WTC11 (cell line): ENCODE data around the gene ERLEC1. TPM values are rescaled to one million over a fixed set of nuclear protein-coding genes. Genes with fewer than 3 reads are reported as not detected.

Source experiments
- ATAC-seq: fragments of 200-7000 bp; cut with Tn5 transposase; 2 replicates; pipeline ENCODE4 v1.10.0; 2021; ENCODE audit warnings: mild to moderate bottlenecking, moderate library complexity
- CTCF ChIA-PET: fragments of 300-600 bp; sonication (Branson Sonifier 250); formaldehyde crosslinking; loops from one replicate; lab custom pipeline; 2021; ENCODE audit warnings: antibody characterized with exemption; lab: Charles Lee
- POLR2A ChIA-PET: fragments of 350-600 bp; sonication (Branson Sonifier 250); formaldehyde crosslinking; loops from one replicate; lab custom pipeline; 2021; ENCODE audit warnings: antibody characterized with exemption; lab: Charles Lee
- DNase-seq: peaks from one replicate; pipeline ENCODE4 v3.0.0; 2021; ENCODE audit warnings: low spot score
- H3K27ac Mint-ChIP-seq: 2 replicates; pipeline ENCODE4 v1.8.0; 2021; ENCODE audit warnings: mixed read lengths
- H3K27me3 Mint-ChIP-seq: 2 replicates; pipeline ENCODE4 v1.8.0; 2021; ENCODE audit warnings: low read depth, mild to moderate bottlenecking, moderate library complexity, mixed read lengths
- H3K36me3 Mint-ChIP-seq: 2 replicates; pipeline ENCODE4 v1.8.0; 2021; ENCODE audit warnings: mixed read lengths
- H3K4me1 Mint-ChIP-seq: 2 replicates; pipeline ENCODE4 v1.8.0; 2022; ENCODE audit warnings: mixed read lengths
- H3K4me3 Mint-ChIP-seq: 2 replicates; pipeline ENCODE4 v1.8.0; 2021; ENCODE audit warnings: mild to moderate bottlenecking, moderate library complexity, mixed read lengths
- H3K9me3 Mint-ChIP-seq: 2 replicates; pipeline ENCODE4 v1.8.0; 2021; ENCODE audit warnings: mixed read lengths
- ATF3 ChIP-seq: sonication (generic); formaldehyde crosslinking; conservative IDR thresholded peaks from 2 replicates; pipeline ENCODE4 v1.8.1; 2022; ENCODE audit warnings: mild to moderate bottlenecking, missing genetic modification reagents
- CDX4 ChIP-seq: fragments of 250-450 bp; sonication (Bioruptor Pico); IDR thresholded peaks from 2 replicates; pipeline ENCODE4 v1.9.0; 2021; ENCODE audit warnings: moderate library complexity, mild to moderate bottlenecking, inconsistent platforms, borderline replicate concordance
- ESRRA ChIP-seq: sonication (generic); formaldehyde crosslinking; IDR thresholded peaks from 2 replicates; pipeline ENCODE4 v1.8.1; 2022; ENCODE audit warnings: mild to moderate bottlenecking, missing genetic modification reagents, borderline replicate concordance
- ETV6 ChIP-seq: sonication (generic); formaldehyde crosslinking; IDR thresholded peaks from 2 replicates; pipeline ENCODE4 v1.8.1; 2022; ENCODE audit warnings: mild to moderate bottlenecking, missing genetic modification reagents
- FOXJ3 ChIP-seq: sonication (generic); formaldehyde crosslinking; IDR thresholded peaks from 2 replicates; pipeline ENCODE4 v1.9.0; 2021; ENCODE audit warnings: missing genetic modification reagents, mild to moderate bottlenecking, borderline replicate concordance
- FOXK1 ChIP-seq: sonication (generic); formaldehyde crosslinking; IDR thresholded peaks from 2 replicates; pipeline ENCODE4 v1.8.0; 2022; ENCODE audit warnings: mild to moderate bottlenecking, moderate library complexity, missing genetic modification reagents
- GABPB1 ChIP-seq: sonication (generic); formaldehyde crosslinking; IDR thresholded peaks from 2 replicates; pipeline ENCODE4 v1.8.1; 2023; ENCODE audit warnings: mild to moderate bottlenecking, missing genetic modification reagents
- JAZF1 ChIP-seq: fragments of 250-450 bp; sonication (Bioruptor Pico); IDR thresholded peaks from 2 replicates; pipeline ENCODE4 v1.9.0; 2021; ENCODE audit warnings: moderate library complexity, mild to moderate bottlenecking, inconsistent platforms
- MYBL2 ChIP-seq: sonication (generic); formaldehyde crosslinking; IDR thresholded peaks from 2 replicates; pipeline ENCODE4 v1.8.1; 2023; ENCODE audit warnings: mild to moderate bottlenecking, moderate library complexity, missing genetic modification reagents
- NFYB ChIP-seq: sonication (generic); formaldehyde crosslinking; conservative IDR thresholded peaks from 2 replicates; pipeline ENCODE4 v1.8.0; 2022; ENCODE audit warnings: low read depth, missing genetic modification reagents
- RELA ChIP-seq: sonication (generic); formaldehyde crosslinking; IDR thresholded peaks from 2 replicates; pipeline ENCODE4 v1.8.1; 2022; ENCODE audit warnings: missing genetic modification reagents, mild to moderate bottlenecking, borderline replicate concordance
- TEAD1 ChIP-seq: sonication (generic); formaldehyde crosslinking; IDR thresholded peaks from 2 replicates; pipeline ENCODE4 v1.8.0; 2022; ENCODE audit warnings: mild to moderate bottlenecking, missing genetic modification reagents
- TP53 ChIP-seq: sonication (generic); formaldehyde crosslinking; IDR thresholded peaks from 2 replicates; pipeline ENCODE4 v1.8.1; 2023; ENCODE audit warnings: mild to moderate bottlenecking, missing genetic modification reagents
- ZBTB21 ChIP-seq: sonication (generic); formaldehyde crosslinking; IDR thresholded peaks from 2 replicates; pipeline ENCODE4 v1.8.1; 2023; ENCODE audit warnings: mild to moderate bottlenecking, missing genetic modification reagents, borderline replicate concordance
- ZNF263 ChIP-seq: sonication (generic); formaldehyde crosslinking; IDR thresholded peaks from 2 replicates; pipeline ENCODE4 v1.8.1; 2022; ENCODE audit warnings: low read depth, mild to moderate bottlenecking, moderate library complexity, missing genetic modification reagents
- ZNF416 ChIP-seq: fragments of 250-450 bp; sonication (Bioruptor Pico); IDR thresholded peaks from 2 replicates; pipeline ENCODE4 v1.9.0; 2021; ENCODE audit warnings: mild to moderate bottlenecking, inconsistent platforms
- ZNF425 ChIP-seq: fragments of 250-450 bp; sonication (Bioruptor Pico); conservative IDR thresholded peaks from 2 replicates; pipeline ENCODE4 v1.9.0; 2021; ENCODE audit warnings: mild to moderate bottlenecking
- ZNF671 ChIP-seq: fragments of 250-450 bp; sonication (Bioruptor Pico); IDR thresholded peaks from 2 replicates; pipeline ENCODE4 v1.8.0; 2021; ENCODE audit warnings: mild to moderate bottlenecking
- total RNA-seq: library from RNA; stranded (reverse); gene quantifications from 3 replicates; pipeline ENCODE4 v1.2.3, GENCODE V29; 2021
- TF ChIP-seq, protein P1 (sequence below): sonication (generic); formaldehyde crosslinking; IDR thresholded peaks from 2 replicates; pipeline ENCODE4 v1.8.1; 2023; ENCODE audit warnings: mild to moderate bottlenecking, missing genetic modification reagents, borderline replicate concordance
- TF ChIP-seq, protein P2 (sequence below): sonication (generic); formaldehyde crosslinking; IDR thresholded peaks from 2 replicates; pipeline ENCODE4 v1.8.1; 2022; ENCODE audit warnings: missing genetic modification reagents, borderline replicate concordance
- TF ChIP-seq, protein P3 (sequence below): sonication (generic); formaldehyde crosslinking; IDR thresholded peaks from 2 replicates; pipeline ENCODE4 v1.8.1; 2023; ENCODE audit warnings: mild to moderate bottlenecking, missing genetic modification reagents, moderate library complexity
- TF ChIP-seq, protein P4 (sequence below): sonication (generic); formaldehyde crosslinking; IDR thresholded peaks from 2 replicates; pipeline ENCODE4 v1.8.0; 2022; ENCODE audit warnings: mild to moderate bottlenecking, missing genetic modification reagents
- TF ChIP-seq, protein P5 (sequence below): fragments of 200-600 bp; IDR thresholded peaks from 2 replicates; pipeline ENCODE4 v1.8.0; 2022; ENCODE audit warnings: antibody characterized with exemption
- TF ChIP-seq, protein P6 (sequence below): sonication (generic); formaldehyde crosslinking; IDR thresholded peaks from 2 replicates; pipeline ENCODE4 v1.8.1; 2023; ENCODE audit warnings: mild to moderate bottlenecking, missing genetic modification reagents

ERLEC1 gene
- total RNA-seq, 1 experiment from 2014 or later, result 26.5 TPM

DNA sequence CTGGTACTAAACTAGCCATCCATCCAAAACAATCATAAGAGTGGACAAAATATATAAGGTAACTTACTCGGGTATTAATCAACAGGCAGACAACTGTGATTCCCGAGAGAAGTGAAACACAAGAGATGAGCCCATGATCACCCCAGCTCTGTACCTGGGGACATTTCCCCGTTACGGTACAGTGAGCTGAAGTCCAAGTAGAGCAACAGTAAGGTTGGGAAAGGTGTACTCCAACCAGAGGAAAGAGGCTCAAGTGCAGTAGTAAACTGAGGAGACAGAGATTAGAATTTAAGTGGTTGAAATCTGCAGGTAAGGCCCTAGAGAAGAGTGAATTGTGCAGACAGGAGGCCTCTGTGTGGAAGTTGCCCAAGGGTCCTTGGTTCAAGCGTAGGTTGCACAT lies 49.8 kb upstream of the ERLEC1 start (continued):
- TF ChIP-seq, protein P1, sequence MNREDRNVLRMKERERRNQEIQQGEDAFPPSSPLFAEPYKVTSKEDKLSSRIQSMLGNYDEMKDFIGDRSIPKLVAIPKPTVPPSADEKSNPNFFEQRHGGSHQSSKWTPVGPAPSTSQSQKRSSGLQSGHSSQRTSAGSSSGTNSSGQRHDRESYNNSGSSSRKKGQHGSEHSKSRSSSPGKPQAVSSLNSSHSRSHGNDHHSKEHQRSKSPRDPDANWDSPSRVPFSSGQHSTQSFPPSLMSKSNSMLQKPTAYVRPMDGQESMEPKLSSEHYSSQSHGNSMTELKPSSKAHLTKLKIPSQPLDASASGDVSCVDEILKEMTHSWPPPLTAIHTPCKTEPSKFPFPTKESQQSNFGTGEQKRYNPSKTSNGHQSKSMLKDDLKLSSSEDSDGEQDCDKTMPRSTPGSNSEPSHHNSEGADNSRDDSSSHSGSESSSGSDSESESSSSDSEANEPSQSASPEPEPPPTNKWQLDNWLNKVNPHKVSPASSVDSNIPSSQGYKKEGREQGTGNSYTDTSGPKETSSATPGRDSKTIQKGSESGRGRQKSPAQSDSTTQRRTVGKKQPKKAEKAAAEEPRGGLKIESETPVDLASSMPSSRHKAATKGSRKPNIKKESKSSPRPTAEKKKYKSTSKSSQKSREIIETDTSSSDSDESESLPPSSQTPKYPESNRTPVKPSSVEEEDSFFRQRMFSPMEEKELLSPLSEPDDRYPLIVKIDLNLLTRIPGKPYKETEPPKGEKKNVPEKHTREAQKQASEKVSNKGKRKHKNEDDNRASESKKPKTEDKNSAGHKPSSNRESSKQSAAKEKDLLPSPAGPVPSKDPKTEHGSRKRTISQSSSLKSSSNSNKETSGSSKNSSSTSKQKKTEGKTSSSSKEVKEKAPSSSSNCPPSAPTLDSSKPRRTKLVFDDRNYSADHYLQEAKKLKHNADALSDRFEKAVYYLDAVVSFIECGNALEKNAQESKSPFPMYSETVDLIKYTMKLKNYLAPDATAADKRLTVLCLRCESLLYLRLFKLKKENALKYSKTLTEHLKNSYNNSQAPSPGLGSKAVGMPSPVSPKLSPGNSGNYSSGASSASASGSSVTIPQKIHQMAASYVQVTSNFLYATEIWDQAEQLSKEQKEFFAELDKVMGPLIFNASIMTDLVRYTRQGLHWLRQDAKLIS, result no peak
- no peak for TF ChIP-seq ZNF416 (CRISPR knock-in tag)
- no peak for TF ChIP-seq JAZF1 (CRISPR knock-in tag)
- TF ChIP-seq TP53 (CRISPR knock-in tag), result no peak
- TF ChIP-seq, protein P2, sequence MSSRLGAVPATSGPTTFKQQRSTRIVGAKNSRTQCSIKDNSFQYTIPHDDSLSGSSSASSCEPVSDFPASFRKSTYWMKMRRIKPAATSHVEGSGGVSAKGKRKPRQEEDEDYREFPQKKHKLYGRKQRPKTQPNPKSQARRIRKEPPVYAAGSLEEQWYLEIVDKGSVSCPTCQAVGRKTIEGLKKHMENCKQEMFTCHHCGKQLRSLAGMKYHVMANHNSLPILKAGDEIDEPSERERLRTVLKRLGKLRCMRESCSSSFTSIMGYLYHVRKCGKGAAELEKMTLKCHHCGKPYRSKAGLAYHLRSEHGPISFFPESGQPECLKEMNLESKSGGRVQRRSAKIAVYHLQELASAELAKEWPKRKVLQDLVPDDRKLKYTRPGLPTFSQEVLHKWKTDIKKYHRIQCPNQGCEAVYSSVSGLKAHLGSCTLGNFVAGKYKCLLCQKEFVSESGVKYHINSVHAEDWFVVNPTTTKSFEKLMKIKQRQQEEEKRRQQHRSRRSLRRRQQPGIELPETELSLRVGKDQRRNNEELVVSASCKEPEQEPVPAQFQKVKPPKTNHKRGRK (CRISPR knock-in tag), result no peak
- TF ChIP-seq RELA (CRISPR knock-in tag), result no peak
- TF ChIP-seq, protein P3, sequence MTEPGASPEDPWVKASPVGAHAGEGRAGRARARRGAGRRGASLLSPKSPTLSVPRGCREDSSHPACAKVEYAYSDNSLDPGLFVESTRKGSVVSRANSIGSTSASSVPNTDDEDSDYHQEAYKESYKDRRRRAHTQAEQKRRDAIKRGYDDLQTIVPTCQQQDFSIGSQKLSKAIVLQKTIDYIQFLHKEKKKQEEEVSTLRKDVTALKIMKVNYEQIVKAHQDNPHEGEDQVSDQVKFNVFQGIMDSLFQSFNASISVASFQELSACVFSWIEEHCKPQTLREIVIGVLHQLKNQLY (CRISPR knock-in tag), result no peak
- no peak for TF ChIP-seq TEAD1 (CRISPR knock-in tag)
- no peak for TF ChIP-seq FOXJ3 (CRISPR knock-in tag)
- no peak for TF ChIP-seq ZBTB21 (CRISPR knock-in tag)
- TF ChIP-seq, protein P4, sequence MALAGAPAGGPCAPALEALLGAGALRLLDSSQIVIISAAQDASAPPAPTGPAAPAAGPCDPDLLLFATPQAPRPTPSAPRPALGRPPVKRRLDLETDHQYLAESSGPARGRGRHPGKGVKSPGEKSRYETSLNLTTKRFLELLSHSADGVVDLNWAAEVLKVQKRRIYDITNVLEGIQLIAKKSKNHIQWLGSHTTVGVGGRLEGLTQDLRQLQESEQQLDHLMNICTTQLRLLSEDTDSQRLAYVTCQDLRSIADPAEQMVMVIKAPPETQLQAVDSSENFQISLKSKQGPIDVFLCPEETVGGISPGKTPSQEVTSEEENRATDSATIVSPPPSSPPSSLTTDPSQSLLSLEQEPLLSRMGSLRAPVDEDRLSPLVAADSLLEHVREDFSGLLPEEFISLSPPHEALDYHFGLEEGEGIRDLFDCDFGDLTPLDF (CRISPR knock-in tag), result no peak
- TF ChIP-seq ETV6, result no peak

DNA sequence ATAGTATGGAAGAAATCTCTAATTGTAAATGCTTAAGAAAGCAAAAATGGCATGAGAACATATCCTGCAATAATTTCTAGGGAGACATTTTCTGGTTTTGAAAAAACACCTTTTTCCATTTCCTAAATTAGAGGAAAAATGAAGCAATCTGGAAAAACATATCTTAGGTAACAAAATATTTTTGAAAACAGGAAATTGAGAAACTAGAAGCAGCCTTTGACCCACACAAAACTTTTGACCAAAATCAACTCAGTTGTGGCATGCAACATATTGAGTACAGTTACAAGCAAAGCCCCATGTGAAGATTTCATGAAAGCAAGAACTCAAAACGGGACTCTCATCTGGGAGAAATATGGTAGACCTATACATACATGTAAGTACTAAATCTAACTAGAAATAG lies 47.8 kb upstream of the ERLEC1 start:
- Mint-ChIP-seq H3K36me3 (peaks cover 14% of the 10 kb centered on the region), H3K4me1 (no peaks in the 10 kb centered on the region), H3K27ac (no peak overlapping the region; the same call in 1 of the 2 replicates), H3K9me3 (peaks cover 12% of the 10 kb centered on the region), H3K27me3 (no peaks in the 10 kb centered on the region), H3K4me3 (no peak overlapping the region)
- POLR2A ChIA-PET, result interaction anchor here (1.4 kb wide), 1 partner anchor 29 kb away, joined by 3 read pairs; the partner anchor contains the start of gene CHAC2
- ATAC-seq, result no peak
- no peak for DNase-seq
- CTCF ChIA-PET, result no interaction called here
- TF ChIP-seq ZNF671 (CRISPR knock-in tag) (no peak), ZNF263 (CRISPR knock-in tag) (no peak), NFYB (no peak), FOXK1 (no peak), ZNF425 (CRISPR knock-in tag) (no peak), RELA (CRISPR knock-in tag) (no peak), MYBL2 (no peak), CDX4 (CRISPR knock-in tag) (no peak), ESRRA (CRISPR knock-in tag) (no peak), GABPB1 (CRISPR knock-in tag) (no peak), ATF3 (no peak)
- TF ChIP-seq, protein P5, sequence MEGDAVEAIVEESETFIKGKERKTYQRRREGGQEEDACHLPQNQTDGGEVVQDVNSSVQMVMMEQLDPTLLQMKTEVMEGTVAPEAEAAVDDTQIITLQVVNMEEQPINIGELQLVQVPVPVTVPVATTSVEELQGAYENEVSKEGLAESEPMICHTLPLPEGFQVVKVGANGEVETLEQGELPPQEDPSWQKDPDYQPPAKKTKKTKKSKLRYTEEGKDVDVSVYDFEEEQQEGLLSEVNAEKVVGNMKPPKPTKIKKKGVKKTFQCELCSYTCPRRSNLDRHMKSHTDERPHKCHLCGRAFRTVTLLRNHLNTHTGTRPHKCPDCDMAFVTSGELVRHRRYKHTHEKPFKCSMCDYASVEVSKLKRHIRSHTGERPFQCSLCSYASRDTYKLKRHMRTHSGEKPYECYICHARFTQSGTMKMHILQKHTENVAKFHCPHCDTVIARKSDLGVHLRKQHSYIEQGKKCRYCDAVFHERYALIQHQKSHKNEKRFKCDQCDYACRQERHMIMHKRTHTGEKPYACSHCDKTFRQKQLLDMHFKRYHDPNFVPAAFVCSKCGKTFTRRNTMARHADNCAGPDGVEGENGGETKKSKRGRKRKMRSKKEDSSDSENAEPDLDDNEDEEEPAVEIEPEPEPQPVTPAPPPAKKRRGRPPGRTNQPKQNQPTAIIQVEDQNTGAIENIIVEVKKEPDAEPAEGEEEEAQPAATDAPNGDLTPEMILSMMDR, result no peak
- TF ChIP-seq, protein P6, sequence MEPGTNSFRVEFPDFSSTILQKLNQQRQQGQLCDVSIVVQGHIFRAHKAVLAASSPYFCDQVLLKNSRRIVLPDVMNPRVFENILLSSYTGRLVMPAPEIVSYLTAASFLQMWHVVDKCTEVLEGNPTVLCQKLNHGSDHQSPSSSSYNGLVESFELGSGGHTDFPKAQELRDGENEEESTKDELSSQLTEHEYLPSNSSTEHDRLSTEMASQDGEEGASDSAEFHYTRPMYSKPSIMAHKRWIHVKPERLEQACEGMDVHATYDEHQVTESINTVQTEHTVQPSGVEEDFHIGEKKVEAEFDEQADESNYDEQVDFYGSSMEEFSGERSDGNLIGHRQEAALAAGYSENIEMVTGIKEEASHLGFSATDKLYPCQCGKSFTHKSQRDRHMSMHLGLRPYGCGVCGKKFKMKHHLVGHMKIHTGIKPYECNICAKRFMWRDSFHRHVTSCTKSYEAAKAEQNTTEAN (CRISPR knock-in tag), result no peak
